RKO (cell line): ENCODE results near the gene LRRC74A.
"Not testable (repeated sequence)": the region's sequence is repeated elsewhere in the genome, so short reads cannot be mapped to it uniquely, and the experiment has no call there.

Source experiments
- DNase-seq: peaks from one replicate; pipeline ENCODE4 v3.0.0-alpha.2; 2016; ENCODE audit warnings: low spot score

The LRRC74A gene

DNA sequence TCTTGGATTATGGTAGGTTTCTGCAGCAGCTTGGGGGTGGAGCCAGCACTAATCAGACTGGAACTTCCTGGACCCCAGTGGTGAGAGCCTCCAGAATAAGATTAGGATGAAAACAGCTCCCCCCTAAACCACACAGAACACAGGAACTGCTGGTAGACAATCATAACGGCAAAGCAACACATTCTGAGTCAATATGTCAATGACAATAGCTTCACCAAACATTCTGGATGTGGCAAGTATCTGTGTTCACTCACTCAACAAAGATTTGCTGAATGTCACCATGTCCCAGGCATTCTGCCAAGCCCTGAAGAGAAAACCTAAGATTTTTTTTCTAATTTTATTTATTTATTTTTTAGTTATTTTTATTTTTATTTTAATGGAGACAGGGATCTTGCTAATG is 65.2 kb downstream of the LRRC74A start:
- DNase-seq, result no peak

DNA sequence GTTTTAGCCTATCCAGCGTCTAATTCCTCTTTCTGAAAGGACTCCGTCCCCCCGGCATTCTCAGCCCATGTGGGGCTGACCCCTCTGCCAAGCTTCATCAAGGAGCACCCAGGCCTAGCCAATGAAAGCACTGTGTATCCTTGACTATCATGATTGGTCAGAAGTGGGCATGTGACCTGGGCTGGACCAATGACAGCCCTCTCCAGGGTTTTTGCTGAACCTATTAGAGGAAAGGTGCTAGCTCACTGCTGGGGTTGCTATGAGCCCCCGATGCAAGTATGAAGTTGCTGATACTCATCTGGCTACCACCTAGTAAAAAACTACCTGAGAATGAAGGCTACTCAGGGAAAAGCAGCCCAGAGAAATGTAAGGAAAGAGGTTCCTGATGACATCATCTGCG is 68.1 kb downstream of the LRRC74A start:
- no peak for DNase-seq

DNA sequence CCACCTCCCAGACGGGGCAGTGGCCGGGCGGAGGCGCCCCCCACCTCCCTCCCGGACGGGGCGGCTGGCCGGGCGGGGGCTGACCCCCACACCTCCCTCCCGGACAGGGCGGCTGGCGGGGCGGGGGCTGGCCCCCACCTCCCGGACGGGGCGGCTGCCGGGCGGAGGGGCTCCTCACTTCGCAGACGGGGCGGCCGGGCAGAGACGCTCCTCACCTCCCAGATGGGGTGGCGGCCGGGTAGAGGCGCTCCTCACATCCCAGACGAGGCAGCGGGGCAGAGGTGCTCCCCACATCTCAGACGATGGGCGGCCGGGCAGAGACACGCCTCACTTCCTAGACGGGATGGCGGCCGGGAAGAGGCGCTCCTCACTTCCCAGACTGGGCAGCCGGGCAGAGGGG is 71.8 kb downstream of the LRRC74A start:
- DNase-seq, result not testable (repeated sequence)

DNA sequence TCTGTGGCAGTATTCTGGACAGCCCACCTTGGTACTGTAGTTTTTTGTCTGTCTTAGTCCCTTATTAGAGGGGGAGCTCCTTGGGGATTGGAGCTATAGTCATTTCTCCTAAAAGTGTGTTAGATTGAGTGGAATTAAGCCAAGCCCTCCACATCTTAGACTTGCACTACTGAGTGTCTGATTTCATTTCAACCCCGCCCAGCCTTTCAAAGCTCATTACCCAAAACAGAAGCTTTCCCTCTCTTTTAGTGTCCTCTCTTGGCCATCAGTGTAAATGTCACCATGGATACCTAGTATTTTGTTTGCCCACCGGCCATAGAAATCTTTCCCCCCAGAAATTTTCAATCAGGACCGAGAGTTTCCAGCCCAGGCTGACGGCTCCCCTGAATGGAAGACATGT is 74.5 kb downstream of the LRRC74A start:
- no peak for DNase-seq

DNA sequence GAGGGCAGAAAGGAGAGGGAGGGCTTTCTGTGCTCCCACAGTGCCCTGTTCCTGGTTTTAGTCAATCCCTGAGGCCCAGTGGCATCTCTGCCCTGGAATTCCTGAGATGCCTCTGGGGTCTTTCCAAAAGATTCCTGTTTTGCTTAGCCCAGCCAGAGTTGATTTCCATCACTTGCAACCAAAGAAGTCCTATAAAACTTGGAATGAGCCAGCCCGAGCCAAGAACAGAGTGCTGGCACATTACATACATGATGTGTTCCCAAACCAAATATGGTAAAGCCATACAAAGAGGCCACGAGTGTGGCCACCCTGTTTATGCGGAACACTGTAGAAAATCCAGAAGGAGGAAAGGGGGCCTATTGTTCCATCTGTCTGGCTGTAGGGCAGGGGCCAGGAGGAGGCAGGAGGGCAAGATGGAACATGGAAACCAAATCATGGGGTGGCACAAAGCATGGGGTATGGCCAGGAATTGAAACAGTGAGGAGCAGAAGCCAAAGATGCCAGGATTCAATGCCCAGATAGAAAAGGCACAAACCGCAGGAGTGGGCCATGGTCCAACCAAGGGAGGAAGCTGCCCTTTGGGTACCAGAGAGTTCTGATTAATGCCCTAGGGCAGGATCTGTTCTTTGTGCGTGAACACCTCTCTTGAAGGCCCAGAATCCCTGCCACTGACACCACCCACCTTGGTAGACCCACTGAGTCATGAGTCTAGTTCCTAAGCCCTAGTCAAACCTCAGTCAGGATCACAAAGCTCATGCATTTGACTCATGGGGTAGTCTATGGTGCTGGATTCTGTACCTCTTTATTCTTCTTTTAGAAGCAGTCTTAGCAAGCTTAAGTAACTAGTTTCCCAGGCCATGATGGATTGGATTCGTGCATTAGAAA is 75.2 kb downstream of the LRRC74A start:
- no peak for DNase-seq

DNA sequence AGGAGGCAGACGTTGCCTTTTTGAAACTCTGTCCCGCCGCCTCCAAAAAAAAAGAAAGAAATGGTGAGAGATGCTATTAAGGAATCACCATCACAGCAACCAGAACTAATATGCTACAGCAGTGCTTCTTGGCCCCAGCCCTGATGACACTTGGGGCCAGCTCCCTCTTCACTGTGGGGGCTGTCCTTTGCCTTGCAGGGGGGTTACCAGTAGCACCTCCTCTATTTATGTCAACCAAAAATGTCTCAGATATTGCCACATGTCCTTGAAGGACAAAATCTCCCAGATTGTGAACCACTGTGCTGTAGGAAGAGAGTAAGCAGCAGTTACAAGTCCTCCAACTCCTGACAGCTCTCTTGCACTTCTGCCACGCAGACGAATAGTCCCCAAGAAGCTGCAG is 76.4 kb downstream of the LRRC74A start:
- no peak for DNase-seq

DNA sequence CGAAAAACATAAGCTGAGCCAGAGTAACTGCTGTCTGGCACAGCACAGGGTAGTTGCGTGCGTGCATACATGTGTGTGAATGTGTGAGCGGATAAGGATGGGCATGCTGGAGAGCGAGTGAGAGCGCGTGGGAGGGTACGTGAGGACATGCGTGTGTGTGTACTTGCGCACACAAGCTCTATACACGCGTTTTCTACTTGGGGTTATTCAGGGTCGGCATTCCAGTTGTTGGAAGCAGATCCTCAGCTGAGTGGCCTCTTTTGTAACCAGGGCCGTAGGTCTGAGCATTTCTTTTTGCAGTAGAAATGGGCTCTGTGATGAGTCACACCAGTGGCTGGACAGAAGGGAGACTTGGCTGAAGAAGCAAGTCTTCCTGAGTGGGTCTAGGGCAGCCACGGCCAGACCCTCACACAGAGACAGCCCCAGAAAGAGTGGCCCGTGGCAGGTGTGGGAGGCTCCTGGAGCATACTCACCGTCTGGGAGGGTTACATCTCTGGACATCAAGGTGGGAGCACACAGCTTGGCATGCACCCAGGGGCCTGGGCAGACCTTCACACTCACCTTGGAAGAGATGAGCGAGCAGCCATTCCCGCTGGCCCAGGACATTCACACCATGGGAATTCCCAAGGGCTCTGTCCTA is 78.0 kb downstream of the LRRC74A start:
- DNase-seq, result peak; percentile 53

DNA sequence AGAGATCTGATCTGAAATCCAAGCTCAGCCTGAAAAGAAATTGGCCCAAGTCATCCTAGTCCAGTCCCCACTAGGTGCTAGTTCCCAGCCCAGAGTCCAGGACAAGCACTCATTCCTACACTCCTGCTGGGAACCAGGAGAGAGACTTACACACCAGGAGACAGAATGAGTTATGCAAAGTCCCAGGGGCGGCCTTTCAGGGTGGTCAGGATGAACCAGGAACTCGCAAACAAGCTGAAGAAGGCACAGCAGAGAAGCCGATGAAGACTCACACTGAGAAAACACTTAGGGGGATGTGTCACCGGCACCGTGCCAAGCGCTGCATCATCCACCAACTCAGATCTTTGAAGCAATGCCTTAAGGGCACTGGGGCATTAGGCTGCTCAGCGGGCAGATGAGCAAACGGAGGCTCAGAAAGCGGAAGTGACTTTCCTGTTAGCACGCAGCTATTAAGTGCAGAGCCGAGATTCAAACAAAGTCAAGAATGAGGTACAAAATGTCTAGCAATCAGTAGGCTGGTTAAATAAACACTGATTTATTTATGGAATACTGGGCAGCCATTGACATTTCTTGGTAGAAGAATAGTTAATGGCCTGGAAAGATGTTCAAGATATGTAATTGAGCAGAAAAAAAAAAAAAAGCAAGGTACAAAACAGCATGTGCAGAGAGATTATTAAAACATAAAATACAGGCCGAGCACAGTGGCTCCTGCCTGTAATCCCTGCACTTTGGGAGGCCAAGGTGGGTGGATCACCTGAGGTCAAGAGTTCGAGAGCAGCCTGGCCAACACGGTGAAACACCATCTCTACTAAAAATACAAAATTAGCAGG is 78.7 kb downstream of the LRRC74A start:
- DNase-seq, result peak; percentile 99

DNA sequence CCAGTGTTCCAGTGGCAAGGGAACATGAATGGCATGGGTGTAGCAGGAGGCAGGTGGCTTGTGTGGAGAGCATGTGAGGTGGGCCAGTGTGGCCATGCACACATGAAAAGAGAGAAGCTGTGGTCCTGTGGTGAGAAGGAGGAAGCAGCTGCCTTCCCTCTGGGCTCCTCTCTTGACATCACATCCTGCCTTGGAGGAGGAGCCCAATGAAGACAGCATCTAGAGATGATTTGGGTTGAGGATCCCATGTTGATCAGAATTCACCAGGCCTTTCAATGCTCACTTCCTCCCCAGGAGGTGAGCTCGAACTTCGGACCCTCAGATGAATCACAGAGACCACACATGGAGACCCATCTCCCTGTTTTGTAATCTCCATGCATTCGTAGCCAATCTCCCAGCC is 82.6 kb downstream of the LRRC74A start:
- DNase-seq, result no peak

DNA sequence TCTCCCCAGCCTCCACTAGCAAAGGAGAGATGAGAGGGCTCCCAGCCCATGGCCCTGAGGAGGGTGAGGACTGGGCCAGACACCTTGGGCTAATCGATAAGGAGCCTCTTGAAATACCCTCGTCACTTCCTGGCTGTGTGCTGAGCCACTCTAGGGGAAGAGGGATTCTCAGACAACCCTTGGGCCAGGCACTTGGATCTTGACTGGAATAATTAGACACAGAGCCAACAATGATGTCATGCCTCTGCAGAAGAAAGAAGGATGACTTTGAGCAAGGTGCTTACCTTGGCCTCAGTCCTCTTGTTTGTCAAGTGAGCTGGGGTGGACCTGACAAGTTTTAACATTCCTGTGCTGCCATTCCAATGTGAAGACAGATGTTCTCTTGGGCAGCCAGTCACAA is 83.1 kb downstream of the LRRC74A start:
- DNase-seq, result no peak

DNA sequence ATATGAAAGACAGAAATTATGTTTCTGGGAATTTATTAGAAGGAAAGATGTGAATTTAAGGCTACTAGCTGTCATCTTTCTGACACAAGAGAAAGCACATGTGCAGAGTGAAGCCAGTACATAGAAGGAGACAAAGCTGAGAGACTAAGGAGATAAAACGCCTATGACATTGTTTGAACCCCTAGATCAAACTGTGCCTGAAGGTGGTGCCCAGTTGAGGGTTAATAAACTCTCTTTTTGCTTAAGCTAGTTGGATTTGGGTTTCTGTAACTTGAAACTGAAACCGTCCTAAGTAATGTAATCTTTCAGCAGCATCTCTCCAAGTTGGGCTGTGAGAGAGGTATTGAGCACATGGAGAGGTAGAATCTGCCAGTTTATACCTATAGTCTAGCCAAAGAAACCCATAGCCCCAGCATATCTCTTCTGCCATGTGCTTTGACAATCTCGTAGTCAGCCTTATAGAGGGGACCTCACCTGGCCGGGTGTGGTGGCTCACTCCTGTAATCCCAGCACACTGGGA is 84.2 kb downstream of the LRRC74A start:
- DNase-seq, result no peak

DNA sequence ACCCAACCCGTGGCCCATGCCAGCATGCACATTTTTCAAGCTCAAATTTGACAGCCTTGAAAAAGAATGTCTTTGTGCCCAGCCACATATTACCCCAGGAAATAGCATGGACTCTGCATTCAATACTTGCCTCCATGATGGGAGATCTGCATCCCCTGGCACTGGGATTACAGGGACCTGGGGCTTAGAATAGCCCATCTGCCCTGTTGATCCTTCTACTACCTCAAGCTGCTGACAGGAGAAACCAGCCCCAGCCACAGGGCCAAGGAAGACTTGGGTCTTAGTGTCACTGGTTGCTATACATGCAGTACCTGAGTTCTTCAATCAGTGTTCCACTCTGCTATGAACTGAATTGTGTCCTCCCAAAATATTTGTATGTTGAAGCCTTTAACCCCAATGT is 85.3 kb downstream of the LRRC74A start:
- DNase-seq, result no peak

DNA sequence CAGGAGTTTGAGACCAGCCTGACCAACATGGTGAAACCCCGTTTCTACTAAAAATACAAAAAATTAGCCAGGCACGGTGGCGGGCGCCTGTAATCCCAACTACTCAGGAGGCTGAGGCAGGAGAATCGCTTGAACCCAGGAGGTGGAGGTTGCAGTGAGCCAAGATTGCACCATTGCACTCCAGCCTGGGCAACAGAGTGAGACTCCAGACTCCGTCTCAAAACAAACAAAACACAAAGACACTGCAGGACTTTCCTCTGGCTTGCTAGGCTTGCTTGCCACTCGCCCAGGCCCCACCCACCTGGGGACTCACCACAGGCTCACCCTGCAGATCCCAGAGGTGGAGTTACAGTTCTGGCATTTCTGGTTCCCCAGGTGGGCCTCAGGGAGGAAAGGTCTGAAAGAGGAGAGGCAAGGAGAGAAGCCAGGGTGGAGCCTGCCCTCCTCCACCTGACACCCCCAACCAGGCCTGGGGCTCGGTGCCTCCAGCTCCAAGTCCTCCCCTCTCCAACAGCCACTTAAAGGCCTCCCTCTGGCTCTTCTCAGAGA is 88.4 kb downstream of the LRRC74A start:
- not testable (repeated sequence) for DNase-seq

DNA sequence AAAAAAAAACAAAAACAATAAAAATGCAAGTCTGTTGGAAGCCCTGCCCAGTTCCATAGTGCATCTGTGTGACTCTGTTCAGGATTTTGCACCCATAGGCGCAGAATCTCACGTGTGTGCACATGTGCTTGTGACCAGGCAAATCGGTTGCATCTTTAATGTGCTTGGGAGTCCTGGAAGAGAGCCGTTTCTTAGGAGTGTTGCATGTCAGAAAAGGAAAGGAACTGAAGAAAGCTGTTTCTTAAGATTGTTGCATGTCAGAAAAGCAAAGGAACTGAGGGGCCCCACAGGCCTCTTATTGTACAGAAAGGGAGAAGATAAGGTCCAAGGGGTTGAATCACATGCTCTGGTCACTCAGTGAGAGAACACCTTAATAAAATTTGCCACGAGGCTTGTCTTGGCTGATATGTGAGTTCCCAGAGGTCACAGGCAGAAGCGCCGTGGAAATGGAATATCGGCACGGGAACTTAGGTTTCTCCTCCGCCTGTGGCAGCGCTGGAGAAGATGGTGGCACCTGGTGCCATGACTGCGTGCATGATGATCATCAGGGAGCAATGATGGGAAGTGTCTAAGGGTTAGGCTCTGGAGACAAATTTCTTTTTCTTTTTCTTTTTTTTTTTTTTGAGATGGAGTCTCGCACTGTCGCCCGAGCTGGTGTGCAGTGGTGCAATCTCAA is 90.0 kb downstream of the LRRC74A start:
- DNase-seq, result no peak

DNA sequence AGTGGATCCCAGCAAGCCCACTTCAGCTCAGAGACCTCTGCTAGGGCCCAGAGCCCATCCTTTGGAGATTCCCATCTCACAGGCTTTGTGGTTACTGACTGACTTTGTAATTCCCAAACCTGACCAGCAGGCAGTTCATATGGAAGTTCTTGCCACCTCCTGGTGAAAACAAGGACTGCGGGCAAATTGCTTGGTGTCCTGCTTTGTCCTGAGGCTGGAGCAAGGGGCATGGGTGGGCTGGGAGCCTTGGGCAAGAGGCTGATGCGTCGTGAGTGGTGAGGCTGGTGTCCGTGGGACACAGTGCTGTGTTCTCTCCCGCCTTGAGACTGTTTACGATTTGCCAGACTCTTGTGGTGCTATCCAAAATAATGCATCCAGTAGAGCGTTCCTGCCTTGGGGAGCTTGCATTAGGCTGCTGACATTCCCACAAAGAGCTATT is 91.0 kb downstream of the LRRC74A start:
- DNase-seq, result peak; percentile 82

DNA sequence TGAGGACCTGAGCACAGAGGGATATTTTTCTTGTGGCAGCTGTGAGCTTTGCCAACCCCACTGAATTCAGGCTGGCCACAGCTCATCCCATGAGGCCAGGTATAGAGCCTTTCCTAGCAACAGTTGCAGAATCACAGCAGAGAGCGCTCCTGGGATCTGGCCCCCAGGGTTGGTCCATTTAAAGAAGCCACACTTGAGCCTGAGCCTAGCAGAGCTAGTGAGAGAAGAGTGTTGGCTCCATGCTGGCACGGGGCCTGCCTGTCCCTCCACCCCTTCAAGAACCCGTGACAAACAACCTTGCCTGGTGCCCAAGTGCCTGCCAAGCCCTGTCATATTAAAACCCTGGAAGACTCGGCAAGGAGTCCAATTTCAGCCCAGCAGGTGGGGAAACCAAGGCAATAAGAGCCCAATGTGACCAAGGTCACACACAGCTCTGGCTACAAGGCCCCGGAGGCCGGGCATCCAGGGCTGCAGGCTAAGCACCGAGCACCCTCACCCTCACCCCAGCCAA is 91.6 kb downstream of the LRRC74A start:
- DNase-seq, result no peak

DNA sequence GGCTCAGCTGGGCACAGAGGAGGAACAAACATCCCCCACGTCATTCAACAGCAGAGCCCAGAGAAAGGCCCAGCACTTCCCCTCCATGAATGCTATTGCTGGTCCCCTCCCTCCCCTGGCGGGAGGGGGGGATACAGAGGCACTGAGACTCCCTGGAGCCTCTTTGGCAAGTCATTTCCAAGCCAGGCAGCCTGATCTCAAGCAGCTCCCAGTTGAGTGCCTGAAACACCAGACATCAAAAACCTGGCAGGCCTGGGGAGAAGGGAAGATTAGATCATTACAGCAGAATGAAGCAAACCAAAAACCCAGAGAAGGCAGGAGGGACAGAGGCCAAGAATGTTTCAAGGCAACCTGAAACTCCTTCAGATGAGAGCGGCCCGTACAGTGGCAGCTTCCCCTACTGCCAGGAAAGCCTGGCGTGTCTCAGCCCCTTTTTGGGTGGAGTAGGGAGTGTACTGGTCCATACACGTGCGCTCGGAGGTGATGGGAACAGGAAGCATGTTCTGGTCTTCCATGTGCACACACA is 92.1 kb downstream of the LRRC74A start:
- no peak for DNase-seq

DNA sequence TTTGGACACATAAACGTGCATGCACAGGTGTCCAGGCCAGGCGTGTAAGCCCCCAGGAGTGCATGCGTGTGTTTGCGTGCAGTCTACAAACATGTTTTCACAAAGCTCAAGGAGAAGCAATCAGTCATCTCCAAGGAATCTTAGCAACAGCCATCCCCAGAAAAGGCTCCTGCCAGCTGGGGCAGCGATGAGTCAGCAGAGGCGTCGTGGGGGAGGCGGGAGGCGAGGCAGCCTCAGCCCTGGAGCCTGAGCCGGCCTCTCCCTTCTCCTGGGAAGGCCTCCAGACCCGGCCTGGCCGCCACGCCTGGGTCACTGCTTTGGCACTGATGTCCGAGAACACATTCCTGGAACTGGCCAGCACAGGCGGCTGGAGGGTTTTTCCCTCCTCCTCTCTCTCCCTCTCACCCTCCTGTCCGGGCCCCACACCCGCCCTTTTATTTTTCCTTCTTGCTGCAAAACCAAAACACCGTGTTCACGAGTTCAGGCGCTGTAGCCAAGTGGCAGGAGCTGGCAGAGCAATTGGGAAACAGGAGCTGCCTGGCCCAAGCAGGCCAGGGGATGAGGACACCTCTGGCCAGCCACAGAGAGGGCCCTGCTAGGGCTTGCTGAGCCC is 92.7 kb downstream of the LRRC74A start:
- DNase-seq, result peak; percentile 94
